ENCODE measurements around the gene GADD45B.

The GADD45B gene

GRCh38 chr19:2475702-2476450 is at the start of gene GADD45B:
Gene GADD45B (plus strand): TSS chr19:2476127. CDS start chr19:2476359, 232 bp downstream.
- peak; percentile 97 for DNase-seq (ENCODE audit: low spot score)

GRCh38 chr19:2426611-2427428 is 49.1 kb upstream of the GADD45B start:
- DNase-seq (ENCODE audit: low spot score): peak; percentile 73

GRCh38 chr19:2427429-2428320 is 48.3 kb upstream of the GADD45B start, which contains the start of gene TIMM13:
Gene TIMM13 (minus strand): TSS chr19:2427586. CDS start chr19:2427533, 53 bp downstream.
- DNase-seq (ENCODE audit: low spot score): peak; percentile 98

GRCh38 chr19:2428321-2428690 is 47.6 kb upstream of the GADD45B start:
- no peak for DNase-seq (ENCODE audit: low spot score)

GRCh38 chr19:2428756-2429711 is 46.9 kb upstream of the GADD45B start:
- DNase-seq (ENCODE audit: low spot score): no peak

GRCh38 chr19:2429917-2430535 is 45.9 kb upstream of the GADD45B start:
- no peak for DNase-seq (ENCODE audit: low spot score)

GRCh38 chr19:2431318-2432055 is 44.4 kb upstream of the GADD45B start:
- DNase-seq (ENCODE audit: low spot score): no peak

- no peak for DNase-seq (ENCODE audit: low spot score)
Measured at GRCh38 chr19:2432131-2432848, 43.6 kb upstream of the GADD45B start.

- DNase-seq (ENCODE audit: low spot score): no peak
Measured at GRCh38 chr19:2433854-2434253, 42.1 kb upstream of the GADD45B start.

- no peak for DNase-seq (ENCODE audit: low spot score)
Measured at GRCh38 chr19:2434267-2434666, 41.7 kb upstream of the GADD45B start.

- DNase-seq (ENCODE audit: low spot score): no peak
Measured at GRCh38 chr19:2434721-2435265, 41.1 kb upstream of the GADD45B start.

GRCh38 chr19:2436384-2436783 is 39.5 kb upstream of the GADD45B start:
- DNase-seq (ENCODE audit: low spot score): no peak

GRCh38 chr19:2436926-2437325 is 39.0 kb upstream of the GADD45B start:
- DNase-seq (ENCODE audit: low spot score): no peak

- no peak for DNase-seq (ENCODE audit: low spot score)
Measured at GRCh38 chr19:2438178-2438577, 37.7 kb upstream of the GADD45B start.

- no peak for DNase-seq (ENCODE audit: low spot score)
Measured at GRCh38 chr19:2440515-2440914, 35.4 kb upstream of the GADD45B start.

- no peak for DNase-seq (ENCODE audit: low spot score)
Measured at GRCh38 chr19:2441096-2441752, 34.7 kb upstream of the GADD45B start.

GRCh38 chr19:2443116-2443784 is 32.7 kb upstream of the GADD45B start:
- no peak for DNase-seq (ENCODE audit: low spot score)

- DNase-seq (ENCODE audit: low spot score): no peak
Measured at GRCh38 chr19:2443785-2444182, 32.1 kb upstream of the GADD45B start.
